Measurements from ENCODE around the gene POLR2E. TPM values are rescaled to one million over a fixed set of nuclear protein-coding genes. Genes with fewer than 3 reads are reported as not detected.

The POLR2E gene
- total and polyA plus RNA-seq, 2 of the 8 experiments (the other 6 are each of a cell fraction or from before 2014, with no cell fraction given), result 281 to 381 TPM

GRCh38 chr19:1109032-1109551 is 13.9 kb upstream of the POLR2E start (continued):
- TF ChIP-seq KDM4A (IDR thresholded peaks at IDR 0.05; ENCODE audit: low read depth, low read length, severe bottlenecking) (no peak), MAX (IDR thresholded peaks at IDR 0.05) (no peak), TEAD4 (IDR thresholded peaks at IDR 0.05; ENCODE audit: low read depth, low read length) (no peak), BACH1 (IDR thresholded peaks at IDR 0.05; ENCODE audit: low read length) (no peak), TAF1 (IDR thresholded peaks at IDR 0.05; ENCODE audit: low read depth, low read length) (no peak)
